HepG2 (cell line): Measurements from ENCODE around the gene PACS2. TPM values are rescaled to one million over a fixed set of nuclear protein-coding genes. Genes with fewer than 3 reads are reported as not detected.

Experiments
- ARHGAP35 ChIP-seq: sonication (generic); formaldehyde crosslinking; IDR thresholded peaks from 2 replicates; pipeline ENCODE4 v1.9.0; 2022; ENCODE audit warnings: mild to moderate bottlenecking, inconsistent platforms, moderate library complexity, missing genetic modification reagents, borderline replicate concordance
- ASH2L ChIP-seq: fragments of 300-600, 200-600 bp; sonication (generic); IDR thresholded peaks from 2 replicates; pipeline ENCODE4 v1.7.0; 2017; ENCODE audit warnings: low read depth, mild to moderate bottlenecking, moderate library complexity, mixed read lengths, low read length; ENCODE audit not compliant: insufficient read length
- GATAD1 ChIP-seq: IDR thresholded peaks from 2 replicates; pipeline ENCODE4 v1.6.1; 2016; ENCODE audit warnings: missing genetic modification reagents, missing compliant biosample characterization
- MYPOP ChIP-seq: sonication (generic); formaldehyde crosslinking; IDR thresholded peaks from 2 replicates; pipeline ENCODE4 v1.8.1; 2023; ENCODE audit warnings: mild to moderate bottlenecking, moderate library complexity, missing genetic modification reagents
- NFIC ChIP-seq: IDR thresholded peaks from 2 replicates; pipeline ENCODE4 v1.6.1; 2012; ENCODE audit warnings: mild to moderate bottlenecking, low read length, inconsistent platforms
- PBX3 ChIP-seq: sonication (generic); formaldehyde crosslinking; IDR thresholded peaks from 2 replicates; pipeline ENCODE4 v1.8.1; 2023; ENCODE audit warnings: missing genetic modification reagents, inconsistent platforms, borderline replicate concordance
- TAF1 ChIP-seq: sonication (generic); formaldehyde crosslinking; IDR thresholded peaks from 2 replicates; pipeline ENCODE4 v1.4.0; 2020; ENCODE audit warnings: missing genetic modification reagents
- TOE1 ChIP-seq: sonication (generic); formaldehyde crosslinking; IDR thresholded peaks from 2 replicates; pipeline ENCODE4 v1.4.0; 2020; ENCODE audit warnings: mild to moderate bottlenecking, missing genetic modification reagents
- ZNF337 ChIP-seq: sonication (generic); formaldehyde crosslinking; IDR thresholded peaks from 2 replicates; pipeline ENCODE4 v1.5.1; 2020; ENCODE audit warnings: missing genetic modification reagents, low read depth, mild to moderate bottlenecking, borderline replicate concordance
- ZNF446 ChIP-seq: sonication (generic); formaldehyde crosslinking; IDR thresholded peaks from 2 replicates; pipeline ENCODE4 v1.5.0; 2020; ENCODE audit warnings: mild to moderate bottlenecking, missing genetic modification reagents
- ZNF558 ChIP-seq: sonication (generic); formaldehyde crosslinking; IDR thresholded peaks from 2 replicates; pipeline ENCODE4 v1.9.0; 2022; ENCODE audit warnings: mild to moderate bottlenecking, missing genetic modification reagents, borderline replicate concordance
- ZNF598 ChIP-seq: sonication (generic); formaldehyde crosslinking; IDR thresholded peaks from 2 replicates; pipeline ENCODE4 v1.5.1; 2020; ENCODE audit warnings: mild to moderate bottlenecking, missing genetic modification reagents, borderline replicate concordance
- ZNF674 ChIP-seq: sonication (generic); formaldehyde crosslinking; IDR thresholded peaks from 2 replicates; pipeline ENCODE4 v1.5.0; 2020; ENCODE audit warnings: low read depth, mild to moderate bottlenecking, missing genetic modification reagents
- ZNF772 ChIP-seq: sonication (generic); formaldehyde crosslinking; IDR thresholded peaks from 2 replicates; pipeline ENCODE4 v1.5.0; 2020; ENCODE audit warnings: mild to moderate bottlenecking, missing genetic modification reagents
- polyA plus RNA-seq, 8 experiments: library from polyadenylated mRNA; depleted of rRNA in 3 of 8; stranded (reverse) in 7 of 8; unstranded in 1 of 8; fragments of >200 nt; fragmentation: Illumina TruSeq in 4 of 8; extraction: Trizol in 4 of 8; gene quantifications; 2 replicates each; pipeline versions ENCODE4 v1.2.1 to v1.2.3, GENCODE V29; 2011 to 2016; ENCODE audit warnings: low read depth in 4 of 8, missing spikeins in 1 of 8, mixed read lengths in 1 of 8; ENCODE audit not compliant: insufficient read depth in 1 of 8
- total RNA-seq, 5 experiments: library from RNA; depleted of rRNA; stranded (reverse); fragments of >200 nt; fragmentation: Illumina TruSeq; extraction: Trizol; gene quantifications; 2 replicates each; pipeline ENCODE4 v1.2.3, GENCODE V29; 2016; ENCODE audit warnings: low read depth in 1 of 5
- TF ChIP-seq, protein P1 (sequence below), 2 experiments: sonication (generic) in 1 of 2; formaldehyde crosslinking in 1 of 2; IDR thresholded peaks; 2 replicates each; pipeline versions ENCODE4 v1.4.0 to v1.6.1; 2018 to 2020; ENCODE audit warnings: missing genetic modification reagents in 2 of 2, borderline replicate concordance in 1 of 2, low read depth in 1 of 2, mild to moderate bottlenecking in 1 of 2, missing biosample characterization in 1 of 2
- TF ChIP-seq, protein P2 (sequence below): sonication (generic); formaldehyde crosslinking; conservative IDR thresholded peaks from 2 replicates; pipeline ENCODE4 v1.4.0; 2020; ENCODE audit warnings: missing genetic modification reagents
- TF ChIP-seq, protein P3 (sequence below): sonication (generic); formaldehyde crosslinking; IDR thresholded peaks from 2 replicates; pipeline ENCODE4 v1.5.1; 2020; ENCODE audit warnings: mild to moderate bottlenecking, missing genetic modification reagents, moderate library complexity

Gene PACS2
- total and polyA plus RNA-seq, 2 of the 13 experiments (the other 11 are each of a cell fraction or from before 2014, with no cell fraction given) = 23.6 to 27.6 TPM

GRCh38 chr14:105301103-105301914 lies 13.2 kb upstream of the PACS2 start (continued):
- TF ChIP-seq ZNF598 (0 out of 2 replicates have a peak, but pooled peaks have one; percentile 29), ZNF558 (CRISPR knock-in tag) (no peak), NFIC (no peak), PBX3 (CRISPR knock-in tag) (0 out of 2 replicates have a peak, but pooled peaks have one; percentile 48), TOE1 (CRISPR knock-in tag) (no peak), ZNF674 (no peak), ZNF446 (CRISPR knock-in tag) (0 out of 2 replicates have a peak, but pooled peaks have one; percentile 57), TAF1 (CRISPR knock-in tag) (peak; percentile 56), ZNF337 (CRISPR knock-in tag) (0 out of 2 replicates have a peak, but pooled peaks have one; percentile 61), ARHGAP35 (CRISPR knock-in tag) (0 out of 2 replicates have a peak, but pooled peaks have one; percentile 62), ASH2L (peak; percentile 84), GATAD1 (CRISPR knock-in tag) (0 out of 2 replicates have a peak, but pooled peaks have one; percentile 38), ZNF772 (peak; percentile 90; the same call in 1 of the 2 replicates), MYPOP (peak; percentile 14; the same call in 1 of the 2 replicates)
- TF ChIP-seq, protein P1, sequence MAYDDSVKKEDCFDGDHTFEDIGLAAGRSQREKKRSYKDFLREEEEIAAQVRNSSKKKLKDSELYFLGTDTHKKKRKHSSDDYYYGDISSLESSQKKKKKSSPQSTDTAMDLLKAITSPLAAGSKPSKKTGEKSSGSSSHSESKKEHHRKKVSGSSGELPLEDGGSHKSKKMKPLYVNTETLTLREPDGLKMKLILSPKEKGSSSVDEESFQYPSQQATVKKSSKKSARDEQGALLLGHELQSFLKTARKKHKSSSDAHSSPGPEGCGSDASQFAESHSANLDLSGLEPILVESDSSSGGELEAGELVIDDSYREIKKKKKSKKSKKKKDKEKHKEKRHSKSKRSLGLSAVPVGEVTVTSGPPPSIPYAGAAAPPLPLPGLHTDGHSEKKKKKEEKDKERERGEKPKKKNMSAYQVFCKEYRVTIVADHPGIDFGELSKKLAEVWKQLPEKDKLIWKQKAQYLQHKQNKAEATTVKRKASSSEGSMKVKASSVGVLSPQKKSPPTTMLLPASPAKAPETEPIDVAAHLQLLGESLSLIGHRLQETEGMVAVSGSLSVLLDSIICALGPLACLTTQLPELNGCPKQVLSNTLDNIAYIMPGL (CRISPR knock-in tag; IDR thresholded peaks at IDR 0.05; ENCODE audit: borderline replicate concordance in 1 of 2, low read depth in 1 of 2) = peak in 1 of 2 experiments; percentile 65; a peak in 1 of 4 replicates
- TF ChIP-seq, protein P2, sequence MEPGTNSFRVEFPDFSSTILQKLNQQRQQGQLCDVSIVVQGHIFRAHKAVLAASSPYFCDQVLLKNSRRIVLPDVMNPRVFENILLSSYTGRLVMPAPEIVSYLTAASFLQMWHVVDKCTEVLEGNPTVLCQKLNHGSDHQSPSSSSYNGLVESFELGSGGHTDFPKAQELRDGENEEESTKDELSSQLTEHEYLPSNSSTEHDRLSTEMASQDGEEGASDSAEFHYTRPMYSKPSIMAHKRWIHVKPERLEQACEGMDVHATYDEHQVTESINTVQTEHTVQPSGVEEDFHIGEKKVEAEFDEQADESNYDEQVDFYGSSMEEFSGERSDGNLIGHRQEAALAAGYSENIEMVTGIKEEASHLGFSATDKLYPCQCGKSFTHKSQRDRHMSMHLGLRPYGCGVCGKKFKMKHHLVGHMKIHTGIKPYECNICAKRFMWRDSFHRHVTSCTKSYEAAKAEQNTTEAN (CRISPR knock-in tag) = 0 out of 2 replicates have a peak, but pooled peaks have one; percentile 28
- TF ChIP-seq, protein P3, sequence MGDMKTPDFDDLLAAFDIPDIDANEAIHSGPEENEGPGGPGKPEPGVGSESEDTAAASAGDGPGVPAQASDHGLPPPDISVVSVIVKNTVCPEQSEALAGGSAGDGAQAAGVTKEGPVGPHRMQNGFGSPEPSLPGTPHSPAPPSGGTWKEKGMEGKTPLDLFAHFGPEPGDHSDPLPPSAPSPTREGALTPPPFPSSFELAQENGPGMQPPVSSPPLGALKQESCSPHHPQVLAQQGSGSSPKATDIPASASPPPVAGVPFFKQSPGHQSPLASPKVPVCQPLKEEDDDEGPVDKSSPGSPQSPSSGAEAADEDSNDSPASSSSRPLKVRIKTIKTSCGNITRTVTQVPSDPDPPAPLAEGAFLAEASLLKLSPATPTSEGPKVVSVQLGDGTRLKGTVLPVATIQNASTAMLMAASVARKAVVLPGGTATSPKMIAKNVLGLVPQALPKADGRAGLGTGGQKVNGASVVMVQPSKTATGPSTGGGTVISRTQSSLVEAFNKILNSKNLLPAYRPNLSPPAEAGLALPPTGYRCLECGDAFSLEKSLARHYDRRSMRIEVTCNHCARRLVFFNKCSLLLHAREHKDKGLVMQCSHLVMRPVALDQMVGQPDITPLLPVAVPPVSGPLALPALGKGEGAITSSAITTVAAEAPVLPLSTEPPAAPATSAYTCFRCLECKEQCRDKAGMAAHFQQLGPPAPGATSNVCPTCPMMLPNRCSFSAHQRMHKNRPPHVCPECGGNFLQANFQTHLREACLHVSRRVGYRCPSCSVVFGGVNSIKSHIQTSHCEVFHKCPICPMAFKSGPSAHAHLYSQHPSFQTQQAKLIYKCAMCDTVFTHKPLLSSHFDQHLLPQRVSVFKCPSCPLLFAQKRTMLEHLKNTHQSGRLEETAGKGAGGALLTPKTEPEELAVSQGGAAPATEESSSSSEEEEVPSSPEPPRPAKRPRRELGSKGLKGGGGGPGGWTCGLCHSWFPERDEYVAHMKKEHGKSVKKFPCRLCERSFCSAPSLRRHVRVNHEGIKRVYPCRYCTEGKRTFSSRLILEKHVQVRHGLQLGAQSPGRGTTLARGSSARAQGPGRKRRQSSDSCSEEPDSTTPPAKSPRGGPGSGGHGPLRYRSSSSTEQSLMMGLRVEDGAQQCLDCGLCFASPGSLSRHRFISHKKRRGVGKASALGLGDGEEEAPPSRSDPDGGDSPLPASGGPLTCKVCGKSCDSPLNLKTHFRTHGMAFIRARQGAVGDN = peak; percentile 69
